GM10847 (cell line): ENCODE measurements around the gene SIK3.

Experiments
- POLR2A ChIP-seq: IDR thresholded peaks from 2 replicates; pipeline ENCODE4 v1.6.1; 2011; ENCODE audit not compliant: insufficient read length; ENCODE audit errors: extremely low read depth

SIK3 gene

GRCh38 chr11:117064275-117064674 lies 34.0 kb downstream of the SIK3 start:
- TF ChIP-seq POLR2A: no peak

- TF ChIP-seq POLR2A: no peak
Measured at GRCh38 chr11:117062498-117062897, 35.7 kb downstream of the SIK3 start.

GRCh38 chr11:117061256-117061655 lies 37.0 kb downstream of the SIK3 start:
- TF ChIP-seq POLR2A: no peak

GRCh38 chr11:117059611-117060148 lies 38.5 kb downstream of the SIK3 start:
- TF ChIP-seq POLR2A: no peak

GRCh38 chr11:117058761-117059261 lies 39.4 kb downstream of the SIK3 start:
- no peak for TF ChIP-seq POLR2A

- TF ChIP-seq POLR2A: no peak
Measured at GRCh38 chr11:117057727-117058126, 40.5 kb downstream of the SIK3 start.

GRCh38 chr11:117057317-117057716 lies 40.9 kb downstream of the SIK3 start:
- TF ChIP-seq POLR2A: no peak

GRCh38 chr11:117055469-117055868 lies 42.8 kb downstream of the SIK3 start:
- TF ChIP-seq POLR2A: no peak

GRCh38 chr11:117054382-117054781 lies 43.8 kb downstream of the SIK3 start:
- no peak for TF ChIP-seq POLR2A

GRCh38 chr11:117052196-117053149 lies 45.8 kb downstream of the SIK3 start:
- no peak for TF ChIP-seq POLR2A

GRCh38 chr11:117045956-117046355 lies 52.3 kb downstream of the SIK3 start:
- no peak for TF ChIP-seq POLR2A

- no peak for TF ChIP-seq POLR2A
Measured at GRCh38 chr11:117045196-117045595, 53.0 kb downstream of the SIK3 start.

- no peak for TF ChIP-seq POLR2A
Measured at GRCh38 chr11:117044287-117045035, 53.8 kb downstream of the SIK3 start.

- no peak for TF ChIP-seq POLR2A
Measured at GRCh38 chr11:117042689-117043088, 55.5 kb downstream of the SIK3 start.

- TF ChIP-seq POLR2A: no peak
Measured at GRCh38 chr11:117039900-117040299, 58.3 kb downstream of the SIK3 start.

- TF ChIP-seq POLR2A: no peak
Measured at GRCh38 chr11:117039270-117039669, 59.0 kb downstream of the SIK3 start.
